ENCODE results near the gene CCM2L.
A peak's percentile ranks its signal among the peaks of the same experiment; 100 is the strongest.

The CCM2L gene

DNA sequence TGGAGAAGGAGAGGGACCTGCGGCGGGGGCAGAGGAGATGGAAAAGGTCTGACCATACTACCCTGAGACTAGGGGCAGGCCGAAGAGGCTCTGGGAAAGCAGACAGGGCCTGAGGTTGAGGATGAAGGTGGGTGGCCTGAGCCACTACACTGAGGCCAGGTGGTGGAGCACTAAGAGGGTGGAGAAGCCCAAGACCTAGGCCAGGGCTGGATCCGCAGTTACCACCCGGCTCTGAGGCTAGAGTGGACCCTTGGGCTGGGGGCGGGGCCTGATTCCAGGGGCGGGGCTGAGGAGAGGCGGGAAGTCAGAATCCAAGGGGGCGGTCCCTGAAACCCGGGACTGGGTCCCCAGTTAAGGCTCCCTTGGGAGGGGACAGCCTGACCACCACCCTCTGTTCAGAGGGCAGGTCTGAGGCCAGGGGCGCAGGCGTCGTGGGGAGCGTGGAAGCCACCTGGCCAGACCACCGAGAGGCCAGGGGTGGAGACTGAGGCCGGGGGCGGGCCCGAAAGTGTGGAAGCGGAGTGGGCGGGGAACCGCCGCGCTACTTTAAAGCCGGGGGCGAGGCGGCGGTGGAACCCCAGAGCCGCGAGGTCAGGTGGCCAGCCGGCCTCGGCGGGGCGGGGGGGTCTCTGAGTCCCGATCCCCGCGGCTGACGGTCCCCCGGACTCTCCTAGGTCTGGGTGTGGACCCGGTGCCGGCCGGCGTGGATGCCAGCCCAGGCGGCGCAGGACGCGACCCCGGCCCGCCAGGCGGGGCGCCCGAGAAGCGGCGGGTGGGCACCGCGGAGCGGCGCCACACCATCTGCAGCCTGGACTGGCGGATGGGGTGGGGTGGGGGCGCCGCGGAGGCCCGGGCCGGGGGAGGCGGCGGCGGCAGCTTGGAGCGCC, 8.3 kb downstream of the CCM2L start:
- H3K9me3 ChIP-seq (ENCODE audit: low read length), result no peaks in the 10 kb centered on the region
- no peak overlapping the region for H3K27ac ChIP-seq (ENCODE audit: low read depth, low read length)
- H3K27me3 ChIP-seq (ENCODE audit: control insufficient read depth in 1 of 2, insufficient read depth in 2 of 2, low read length in 2 of 2), result peaks cover 28 to 37% of the 10 kb centered on the region in 2 donors
- H3K36me3 ChIP-seq (ENCODE audit: insufficient read depth, low read length), result no peaks in the 10 kb centered on the region
- H3K4me1 ChIP-seq (ENCODE audit: insufficient read depth, low read length), result no peaks in the 10 kb centered on the region
- H3K4me3 ChIP-seq (ENCODE audit: low read depth in 1 of 2, low read length in 2 of 2), result peak overlapping the region in 1 of 2 donors; percentile 7
- H3K9ac ChIP-seq (ENCODE audit: low read length), result no peak overlapping the region

DNA sequence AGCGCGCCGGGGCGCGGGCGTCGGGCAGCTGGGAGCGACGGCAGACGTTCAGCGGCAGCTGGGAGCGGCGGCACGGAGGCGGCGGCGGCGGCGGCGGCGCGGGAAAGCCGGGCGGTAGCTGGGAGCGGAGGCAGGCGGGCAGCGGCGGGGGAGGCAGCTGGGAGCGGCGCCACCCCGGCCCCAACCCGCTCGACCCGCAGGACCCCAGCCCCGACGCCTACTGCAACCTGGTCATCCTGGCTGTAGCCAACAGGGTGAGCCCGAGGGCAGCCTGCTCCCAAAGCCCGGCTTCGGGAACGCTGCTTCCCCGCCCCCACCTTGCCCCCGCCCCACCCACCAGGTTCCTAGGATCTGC, 8.9 kb downstream of the CCM2L start:
- Histone ChIP-seq H3K9ac (ENCODE audit: low read length) (no peak overlapping the region), H3K27ac (ENCODE audit: low read depth, low read length) (no peak overlapping the region), H3K4me3 (ENCODE audit: low read depth in 1 of 2, low read length in 2 of 2) (no peak overlapping the region), H3K4me1 (ENCODE audit: insufficient read depth, low read length) (no peaks in the 10 kb centered on the region), H3K9me3 (ENCODE audit: low read length) (no peaks in the 10 kb centered on the region), H3K27me3 (ENCODE audit: control insufficient read depth in 1 of 2, insufficient read depth in 2 of 2, low read length in 2 of 2) (peaks cover 28 to 38% of the 10 kb centered on the region in 2 donors), H3K36me3 (ENCODE audit: insufficient read depth, low read length) (no peaks in the 10 kb centered on the region)

- no peak overlapping the region for H3K4me3 ChIP-seq (ENCODE audit: low read depth in 1 of 2, low read length in 2 of 2)
- H3K27me3 ChIP-seq (ENCODE audit: control insufficient read depth in 1 of 2, insufficient read depth in 2 of 2, low read length in 2 of 2), result peaks cover 24 to 38% of the 10 kb centered on the region in 2 donors
- no peak overlapping the region for H3K27ac ChIP-seq (ENCODE audit: low read depth, low read length)
- H3K4me1 ChIP-seq (ENCODE audit: insufficient read depth, low read length), result no peaks in the 10 kb centered on the region
- H3K9me3 ChIP-seq (ENCODE audit: low read length), result no peaks in the 10 kb centered on the region
- no peak overlapping the region for H3K9ac ChIP-seq (ENCODE audit: low read length)
- no peaks in the 10 kb centered on the region for H3K36me3 ChIP-seq (ENCODE audit: insufficient read depth, low read length)
These were observed 9.6 kb downstream of the CCM2L start for GRCh38 chr20:32019563-32020463.

DNA sequence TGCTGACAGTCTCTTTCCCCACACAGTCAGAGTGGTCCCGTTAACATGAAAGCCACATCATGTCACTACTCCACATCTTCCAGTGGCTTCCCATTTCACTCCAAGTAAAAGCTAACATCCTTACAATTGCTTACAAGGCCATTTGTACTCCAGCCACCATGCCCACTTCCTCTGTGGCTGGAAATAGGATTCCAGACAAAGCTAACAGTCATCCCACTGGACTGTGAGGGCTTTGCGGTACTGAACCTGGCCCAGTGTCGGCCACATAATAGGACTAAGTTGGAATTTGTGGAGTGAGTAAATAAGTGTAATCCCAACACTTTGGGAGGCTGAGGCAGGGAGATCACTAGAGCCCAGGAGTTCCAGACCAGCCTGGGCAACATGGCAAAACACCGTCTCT, 10.9 kb downstream of the CCM2L start:
- Histone ChIP-seq H3K27me3 (ENCODE audit: control insufficient read depth in 1 of 2, insufficient read depth in 2 of 2, low read length in 2 of 2) (peaks cover 20 to 42% of the 10 kb centered on the region in 2 donors), H3K4me3 (ENCODE audit: low read depth in 1 of 2, low read length in 2 of 2) (no peak overlapping the region)

GRCh38 chr20:32024683-32025295, 14.6 kb downstream of the CCM2L start:
- Histone ChIP-seq H3K4me3 (ENCODE audit: low read depth in 1 of 2, low read length in 2 of 2) (no peak overlapping the region), H3K27me3 (ENCODE audit: control insufficient read depth in 1 of 2, insufficient read depth in 2 of 2, low read length in 2 of 2) (peaks cover 7 to 23% of the 10 kb centered on the region in 2 donors), H3K9me3 (ENCODE audit: low read length) (no peaks in the 10 kb centered on the region), H3K9ac (ENCODE audit: low read length) (no peak overlapping the region), H3K4me1 (ENCODE audit: insufficient read depth, low read length) (no peaks in the 10 kb centered on the region), H3K36me3 (ENCODE audit: insufficient read depth, low read length) (no peaks in the 10 kb centered on the region), H3K27ac (ENCODE audit: low read depth, low read length) (no peak overlapping the region)

More for the DNA sequence above, 10.9 kb downstream of the CCM2L start:
- Histone ChIP-seq H3K36me3 (ENCODE audit: insufficient read depth, low read length) (no peaks in the 10 kb centered on the region), H3K9me3 (ENCODE audit: low read length) (no peaks in the 10 kb centered on the region), H3K4me1 (ENCODE audit: insufficient read depth, low read length) (no peaks in the 10 kb centered on the region), H3K27ac (ENCODE audit: low read depth, low read length) (no peak overlapping the region), H3K9ac (ENCODE audit: low read length) (no peak overlapping the region)

GRCh38 chr20:32027643-32028042, 17.4 kb downstream of the CCM2L start:
- Histone ChIP-seq H3K4me1 (ENCODE audit: insufficient read depth, low read length) (no peaks in the 10 kb centered on the region), H3K27ac (ENCODE audit: low read depth, low read length) (no peak overlapping the region), H3K36me3 (ENCODE audit: insufficient read depth, low read length) (no peaks in the 10 kb centered on the region), H3K9me3 (ENCODE audit: low read length) (no peaks in the 10 kb centered on the region), H3K27me3 (ENCODE audit: control insufficient read depth in 1 of 2, insufficient read depth in 2 of 2, low read length in 2 of 2) (peaks cover 0 to 21% of the 10 kb centered on the region in 2 donors), H3K9ac (ENCODE audit: low read length) (no peak overlapping the region), H3K4me3 (ENCODE audit: low read depth in 1 of 2, low read length in 2 of 2) (no peak overlapping the region)

DNA sequence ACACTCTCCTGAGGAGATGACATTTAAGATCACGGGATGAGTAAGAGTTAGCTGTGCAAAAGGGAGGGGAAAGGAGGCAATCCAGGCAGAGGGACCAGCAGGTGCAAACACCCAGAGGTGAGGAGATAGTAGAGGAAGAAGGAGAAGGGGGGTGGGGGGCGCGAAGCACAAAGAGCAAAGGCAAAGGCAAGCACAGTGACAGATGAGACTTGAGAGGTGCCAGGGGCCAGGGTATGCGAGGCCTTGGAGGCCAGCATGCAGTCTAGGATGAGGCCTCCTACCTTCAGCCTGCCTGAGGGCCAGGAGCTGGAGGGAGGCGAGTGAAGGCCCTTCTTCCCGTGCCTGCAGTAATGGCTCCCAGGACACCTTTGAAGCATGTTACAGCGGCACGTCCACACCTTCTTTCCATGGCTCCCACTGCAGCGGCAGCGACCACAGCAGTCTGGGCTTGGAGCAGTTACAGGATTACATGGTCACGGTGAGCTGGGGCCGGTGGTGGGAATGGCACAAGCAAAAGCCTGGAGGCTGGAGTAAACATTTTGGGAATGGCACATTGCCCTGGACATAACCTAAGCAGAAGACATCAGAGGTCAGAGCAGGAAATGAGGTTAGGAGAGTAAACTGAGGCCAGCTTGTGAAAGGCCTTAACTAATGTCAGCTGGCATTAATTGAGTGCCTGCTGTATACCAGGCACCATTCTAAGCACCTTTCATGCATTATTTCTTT, 18.6 kb downstream of the CCM2L start:
- no peaks in the 10 kb centered on the region for H3K36me3 ChIP-seq (ENCODE audit: insufficient read depth, low read length)
- no peaks in the 10 kb centered on the region for H3K9me3 ChIP-seq (ENCODE audit: low read length)
- no peak overlapping the region for H3K27ac ChIP-seq (ENCODE audit: low read depth, low read length)
- peaks cover 0 to 20% of the 10 kb centered on the region in 2 donors for H3K27me3 ChIP-seq (ENCODE audit: control insufficient read depth in 1 of 2, insufficient read depth in 2 of 2, low read length in 2 of 2)
- no peaks in the 10 kb centered on the region for H3K4me1 ChIP-seq (ENCODE audit: insufficient read depth, low read length)
- H3K4me3 ChIP-seq (ENCODE audit: low read depth in 1 of 2, low read length in 2 of 2), result no peak overlapping the region
- H3K9ac ChIP-seq (ENCODE audit: low read length), result no peak overlapping the region

GRCh38 chr20:32029561-32029960, 19.3 kb downstream of the CCM2L start:
- no peak overlapping the region for H3K9ac ChIP-seq (ENCODE audit: low read length)
- no peak overlapping the region for H3K27ac ChIP-seq (ENCODE audit: low read depth, low read length)
- peaks cover 0 to 28% of the 10 kb centered on the region in 2 donors for H3K27me3 ChIP-seq (ENCODE audit: control insufficient read depth in 1 of 2, insufficient read depth in 2 of 2, low read length in 2 of 2)

GRCh38 chr20:32031007-32031958, 21.0 kb downstream of the CCM2L start:
- H3K4me1 ChIP-seq (ENCODE audit: insufficient read depth, low read length), result no peaks in the 10 kb centered on the region
- peaks cover 0 to 33% of the 10 kb centered on the region in 2 donors for H3K27me3 ChIP-seq (ENCODE audit: control insufficient read depth in 1 of 2, insufficient read depth in 2 of 2, low read length in 2 of 2)
- no peaks in the 10 kb centered on the region for H3K9me3 ChIP-seq (ENCODE audit: low read length)
- H3K36me3 ChIP-seq (ENCODE audit: insufficient read depth, low read length), result no peaks in the 10 kb centered on the region
- H3K27ac ChIP-seq (ENCODE audit: low read depth, low read length), result no peak overlapping the region
- H3K4me3 ChIP-seq (ENCODE audit: low read depth in 1 of 2, low read length in 2 of 2), result no peak overlapping the region
- no peak overlapping the region for H3K9ac ChIP-seq (ENCODE audit: low read length)

More at GRCh38 chr20:32029561-32029960, 19.3 kb downstream of the CCM2L start:
- no peaks in the 10 kb centered on the region for H3K9me3 ChIP-seq (ENCODE audit: low read length)
- H3K4me1 ChIP-seq (ENCODE audit: insufficient read depth, low read length), result no peaks in the 10 kb centered on the region
- H3K4me3 ChIP-seq (ENCODE audit: low read depth in 1 of 2, low read length in 2 of 2), result no peak overlapping the region
- no peaks in the 10 kb centered on the region for H3K36me3 ChIP-seq (ENCODE audit: insufficient read depth, low read length)

DNA sequence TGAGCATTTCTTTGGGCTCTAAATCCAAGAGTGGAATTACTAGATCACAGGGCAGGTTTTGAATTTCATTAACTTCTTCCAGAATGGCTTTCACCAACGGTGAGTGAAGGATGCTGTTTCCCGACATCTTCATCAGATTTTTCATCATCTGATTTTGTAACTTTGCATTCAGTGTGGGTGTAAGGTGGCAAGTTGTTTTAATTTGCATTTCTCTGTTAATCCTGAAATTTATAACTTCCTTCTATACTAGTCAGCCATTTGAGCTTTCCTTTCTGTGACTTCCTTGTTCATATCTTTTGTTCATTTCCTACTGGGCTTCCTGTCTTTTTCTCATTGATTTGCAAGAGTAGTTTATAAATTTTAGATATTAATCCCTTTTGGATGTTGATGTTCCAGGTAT, 23.1 kb downstream of the CCM2L start:
- Histone ChIP-seq H3K27ac (ENCODE audit: low read depth, low read length) (no peak overlapping the region), H3K4me3 (ENCODE audit: low read depth in 1 of 2, low read length in 2 of 2) (no peak overlapping the region), H3K4me1 (ENCODE audit: insufficient read depth, low read length) (no peaks in the 10 kb centered on the region), H3K27me3 (ENCODE audit: control insufficient read depth in 1 of 2, insufficient read depth in 2 of 2, low read length in 2 of 2) (peaks cover 0 to 33% of the 10 kb centered on the region in 2 donors), H3K9ac (ENCODE audit: low read length) (no peak overlapping the region), H3K36me3 (ENCODE audit: insufficient read depth, low read length) (no peaks in the 10 kb centered on the region), H3K9me3 (ENCODE audit: low read length) (no peaks in the 10 kb centered on the region)
